ENCODE results near the gene GXYLT2.

The GXYLT2 gene

GRCh38 chr3:72887705-72888545 is at the start of gene GXYLT2:
TSS of gene GXYLT2 (plus strand) at chr3:72888046. CDS start at chr3:72888234, 188 bp downstream.
- DNase-seq, result peak; percentile 36

- no peak for DNase-seq
These were observed 48.8 kb upstream of the GXYLT2 start for GRCh38 chr3:72839057-72839456.

GRCh38 chr3:72844436-72844993 is 43.3 kb upstream of the GXYLT2 start:
- DNase-seq, result no peak

GRCh38 chr3:72846166-72846565 is 41.7 kb upstream of the GXYLT2 start:
- no peak for DNase-seq

- no peak for DNase-seq
These were observed 40.6 kb upstream of the GXYLT2 start for GRCh38 chr3:72847282-72847681.

- DNase-seq, result peak; percentile 97
These were observed 39.8 kb upstream of the GXYLT2 start, which contains the start of gene SHQ1 for GRCh38 chr3:72847751-72848702. TSS of gene SHQ1 (minus strand) at chr3:72848445. CDS start at chr3:72848340, 105 bp downstream.

- DNase-seq, result peak; percentile 82
These were observed 39.2 kb upstream of the GXYLT2 start for GRCh38 chr3:72848703-72849081.

- DNase-seq, result no peak
These were observed 32.8 kb upstream of the GXYLT2 start for GRCh38 chr3:72855001-72855400.

GRCh38 chr3:72860053-72860452 is 27.8 kb upstream of the GXYLT2 start:
- no peak for DNase-seq

GRCh38 chr3:72860846-72861245 is 27.0 kb upstream of the GXYLT2 start:
- no peak for DNase-seq

GRCh38 chr3:72862314-72863090 is 25.3 kb upstream of the GXYLT2 start:
- DNase-seq, result no peak

- no peak for DNase-seq
These were observed 15.7 kb upstream of the GXYLT2 start for GRCh38 chr3:72872183-72872582.

- DNase-seq, result no peak
These were observed 522 bp upstream of the GXYLT2 start for GRCh38 chr3:72887343-72887704.

- DNase-seq, result no peak
These were observed 882 bp downstream of the GXYLT2 start for GRCh38 chr3:72888546-72889309.

GRCh38 chr3:72889310-72890165 is 1.7 kb downstream of the GXYLT2 start:
- no peak for DNase-seq

- DNase-seq, result no peak
These were observed 2.5 kb downstream of the GXYLT2 start for GRCh38 chr3:72890166-72890925.

GRCh38 chr3:72891053-72891855 is 3.4 kb downstream of the GXYLT2 start:
- peak; percentile 6 for DNase-seq

GRCh38 chr3:72892081-72892775 is 4.4 kb downstream of the GXYLT2 start:
- DNase-seq, result no peak
